ENCODE data around the gene GOLGA2.

GOLGA2 gene

DNA sequence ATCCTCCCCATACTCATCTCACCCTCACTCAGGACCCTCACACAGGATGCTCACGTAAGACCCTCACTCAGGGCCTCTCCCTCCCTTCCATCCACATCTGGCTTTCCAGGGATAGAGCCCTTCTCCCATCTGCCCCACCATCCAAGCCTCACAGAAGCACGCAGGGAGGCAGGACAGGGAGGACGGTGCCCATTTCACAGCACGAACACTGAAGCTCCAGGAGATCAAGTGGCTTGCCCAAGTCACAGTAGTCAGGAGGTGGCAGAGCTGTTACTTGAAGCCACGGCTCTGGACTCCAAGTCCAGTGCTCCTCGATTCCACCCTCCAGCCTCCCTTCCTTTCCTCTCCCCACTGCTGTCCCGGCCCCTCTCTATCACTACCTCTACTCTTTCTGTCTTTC is 50.9 kb downstream of the GOLGA2 start:
- H3K4me3 ChIP-seq (ENCODE audit: low read depth in 1 of 2, low read length in 2 of 2), result no peak overlapping the region
- H3K27me3 ChIP-seq (ENCODE audit: control insufficient read depth in 1 of 2, insufficient read depth in 2 of 2, low read length in 2 of 2), result no peaks in the 10 kb centered on the region
- H3K27ac ChIP-seq (ENCODE audit: low read depth, low read length), result no peak overlapping the region
- H3K9ac ChIP-seq (ENCODE audit: low read depth in 1 of 2, low read length in 2 of 2), result no peak overlapping the region
- no peaks in the 10 kb centered on the region for H3K9me3 ChIP-seq (ENCODE audit: control insufficient read depth in 1 of 2, low read length in 2 of 2)
- H3K36me3 ChIP-seq (ENCODE audit: control insufficient read depth in 1 of 2, insufficient read depth in 2 of 2, low read length in 2 of 2), result no peaks in the 10 kb centered on the region
- no peaks in the 10 kb centered on the region for H3K4me1 ChIP-seq (ENCODE audit: control insufficient read depth in 1 of 2, insufficient read depth in 2 of 2, low read length in 2 of 2)

- H3K27ac ChIP-seq (ENCODE audit: low read depth, low read length), result no peak overlapping the region
- H3K27me3 ChIP-seq (ENCODE audit: control insufficient read depth in 1 of 2, insufficient read depth in 2 of 2, low read length in 2 of 2), result no peaks in the 10 kb centered on the region
- no peaks in the 10 kb centered on the region for H3K9me3 ChIP-seq (ENCODE audit: control insufficient read depth in 1 of 2, low read length in 2 of 2)
- no peak overlapping the region for H3K4me3 ChIP-seq (ENCODE audit: low read depth in 1 of 2, low read length in 2 of 2)
- no peaks in the 10 kb centered on the region for H3K36me3 ChIP-seq (ENCODE audit: control insufficient read depth in 1 of 2, insufficient read depth in 2 of 2, low read length in 2 of 2)
- peaks cover 3 to 7% of the 10 kb centered on the region in 2 donors for H3K4me1 ChIP-seq (ENCODE audit: control insufficient read depth in 1 of 2, insufficient read depth in 2 of 2, low read length in 2 of 2)
- H3K9ac ChIP-seq (ENCODE audit: low read depth in 1 of 2, low read length in 2 of 2), result no peak overlapping the region
Observed at GRCh38 chr9:128222880-128223670, 52.7 kb downstream of the GOLGA2 start.

- H3K27me3 ChIP-seq (ENCODE audit: control insufficient read depth in 1 of 2, insufficient read depth in 2 of 2, low read length in 2 of 2), result no peaks in the 10 kb centered on the region
- no peaks in the 10 kb centered on the region for H3K36me3 ChIP-seq (ENCODE audit: control insufficient read depth in 1 of 2, insufficient read depth in 2 of 2, low read length in 2 of 2)
- H3K4me3 ChIP-seq (ENCODE audit: low read depth in 1 of 2, low read length in 2 of 2), result no peak overlapping the region
- H3K4me1 ChIP-seq (ENCODE audit: control insufficient read depth in 1 of 2, insufficient read depth in 2 of 2, low read length in 2 of 2), result peaks cover 8 to 11% of the 10 kb centered on the region in 2 donors
- H3K27ac ChIP-seq (ENCODE audit: low read depth, low read length), result no peak overlapping the region
- H3K9me3 ChIP-seq (ENCODE audit: control insufficient read depth in 1 of 2, low read length in 2 of 2), result no peaks in the 10 kb centered on the region
- no peak overlapping the region for H3K9ac ChIP-seq (ENCODE audit: low read depth in 1 of 2, low read length in 2 of 2)
Observed at GRCh38 chr9:128222026-128222425, 53.8 kb downstream of the GOLGA2 start.

DNA sequence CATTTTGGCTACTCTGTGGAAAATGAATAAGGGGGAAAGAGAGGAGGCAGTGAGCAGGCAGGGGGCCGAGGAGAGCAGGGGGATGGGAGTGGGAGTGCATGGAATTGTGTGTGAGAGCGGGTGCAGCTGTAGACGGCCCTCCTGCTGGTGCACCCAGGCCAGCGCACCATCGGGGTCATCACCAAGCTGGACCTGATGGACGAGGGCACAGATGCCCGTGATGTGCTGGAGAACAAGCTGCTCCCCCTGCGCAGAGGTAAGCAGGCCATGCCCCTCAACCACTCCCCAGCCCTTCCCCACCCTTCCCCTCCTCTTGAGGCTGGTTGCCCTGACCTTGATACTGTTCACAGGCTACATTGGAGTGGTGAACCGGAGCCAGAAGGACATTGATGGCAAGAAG is 56.0 kb downstream of the GOLGA2 start:
- no peak overlapping the region for H3K9ac ChIP-seq (ENCODE audit: low read depth in 1 of 2, low read length in 2 of 2)
- H3K4me1 ChIP-seq (ENCODE audit: control insufficient read depth in 1 of 2, insufficient read depth in 2 of 2, low read length in 2 of 2), result peaks cover 8 to 11% of the 10 kb centered on the region in 2 donors
- H3K36me3 ChIP-seq (ENCODE audit: control insufficient read depth in 1 of 2, insufficient read depth in 2 of 2, low read length in 2 of 2), result no peaks in the 10 kb centered on the region
- no peak overlapping the region for H3K27ac ChIP-seq (ENCODE audit: low read depth, low read length)
- H3K4me3 ChIP-seq (ENCODE audit: low read depth in 1 of 2, low read length in 2 of 2), result no peak overlapping the region
- H3K27me3 ChIP-seq (ENCODE audit: control insufficient read depth in 1 of 2, insufficient read depth in 2 of 2, low read length in 2 of 2), result no peaks in the 10 kb centered on the region
- H3K9me3 ChIP-seq (ENCODE audit: control insufficient read depth in 1 of 2, low read length in 2 of 2), result no peaks in the 10 kb centered on the region

DNA sequence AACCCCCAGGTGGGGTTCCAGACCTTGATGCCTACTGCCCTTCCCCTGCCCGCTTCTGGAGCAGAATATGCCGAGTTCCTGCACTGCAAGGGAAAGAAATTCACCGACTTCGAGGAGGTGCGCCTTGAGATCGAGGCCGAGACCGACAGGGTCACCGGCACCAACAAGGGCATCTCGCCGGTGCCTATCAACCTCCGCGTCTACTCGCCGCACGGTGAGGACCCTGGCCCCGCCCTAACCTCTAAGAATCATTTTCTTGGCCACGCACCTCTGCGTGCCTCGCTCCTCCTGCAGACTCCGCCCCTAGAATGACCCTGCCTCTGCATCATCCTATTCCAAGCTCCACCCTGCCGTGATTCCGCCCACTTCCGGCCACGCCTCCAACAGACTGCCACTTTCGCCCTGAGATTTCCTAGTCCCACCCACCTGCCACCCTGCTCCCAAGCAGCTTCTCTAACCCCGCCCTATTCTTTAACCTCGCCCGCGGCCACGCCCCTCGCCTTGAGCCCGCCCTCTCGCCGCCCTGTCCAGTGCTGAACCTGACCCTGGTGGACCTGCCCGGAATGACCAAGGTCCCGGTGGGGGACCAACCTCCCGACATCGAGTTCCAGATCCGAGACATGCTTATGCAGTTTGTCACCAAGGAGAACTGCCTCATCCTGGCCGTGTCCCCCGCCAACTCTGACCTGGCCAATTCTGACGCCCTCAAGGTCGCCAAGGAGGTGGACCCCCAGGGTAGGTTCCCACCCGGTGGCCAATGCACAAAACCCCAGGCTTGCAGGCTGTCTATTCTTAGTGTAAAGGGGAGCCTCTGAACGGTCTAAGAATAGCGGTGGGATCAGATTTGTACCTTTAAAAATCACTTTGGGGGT is 57.1 kb downstream of the GOLGA2 start:
- no peaks in the 10 kb centered on the region for H3K9me3 ChIP-seq (ENCODE audit: control insufficient read depth in 1 of 2, low read length in 2 of 2)
- no peaks in the 10 kb centered on the region for H3K36me3 ChIP-seq (ENCODE audit: control insufficient read depth in 1 of 2, insufficient read depth in 2 of 2, low read length in 2 of 2)
- peaks cover 8 to 11% of the 10 kb centered on the region in 2 donors for H3K4me1 ChIP-seq (ENCODE audit: control insufficient read depth in 1 of 2, insufficient read depth in 2 of 2, low read length in 2 of 2)
- peak overlapping the region; percentile 58 to 61 for H3K9ac ChIP-seq (ENCODE audit: low read depth in 1 of 2, low read length in 2 of 2)
- peak overlapping the region; percentile 71 to 75 for H3K4me3 ChIP-seq (ENCODE audit: low read depth in 1 of 2, low read length in 2 of 2)
- no peak overlapping the region for H3K27ac ChIP-seq (ENCODE audit: low read depth, low read length)
- H3K27me3 ChIP-seq (ENCODE audit: control insufficient read depth in 1 of 2, insufficient read depth in 2 of 2, low read length in 2 of 2), result no peaks in the 10 kb centered on the region

GRCh38 chr9:128218172-128218517 is 57.7 kb downstream of the GOLGA2 start:
- H3K4me3 ChIP-seq (ENCODE audit: low read depth in 1 of 2, low read length in 2 of 2), result peak overlapping the region; percentile 71 to 75
- H3K4me1 ChIP-seq (ENCODE audit: control insufficient read depth in 1 of 2, insufficient read depth in 2 of 2, low read length in 2 of 2), result peaks cover 8 to 11% of the 10 kb centered on the region in 2 donors
- no peaks in the 10 kb centered on the region for H3K36me3 ChIP-seq (ENCODE audit: control insufficient read depth in 1 of 2, insufficient read depth in 2 of 2, low read length in 2 of 2)
- H3K27ac ChIP-seq (ENCODE audit: low read depth, low read length), result no peak overlapping the region
- no peaks in the 10 kb centered on the region for H3K27me3 ChIP-seq (ENCODE audit: control insufficient read depth in 1 of 2, insufficient read depth in 2 of 2, low read length in 2 of 2)
- peak overlapping the region; percentile 58 to 61 for H3K9ac ChIP-seq (ENCODE audit: low read depth in 1 of 2, low read length in 2 of 2)
- no peaks in the 10 kb centered on the region for H3K9me3 ChIP-seq (ENCODE audit: control insufficient read depth in 1 of 2, low read length in 2 of 2)

GRCh38 chr9:128216781-128217553 is 58.8 kb downstream of the GOLGA2 start:
- Histone ChIP-seq H3K36me3 (ENCODE audit: control insufficient read depth in 1 of 2, insufficient read depth in 2 of 2, low read length in 2 of 2) (no peaks in the 10 kb centered on the region), H3K4me1 (ENCODE audit: control insufficient read depth in 1 of 2, insufficient read depth in 2 of 2, low read length in 2 of 2) (peaks cover 10 to 15% of the 10 kb centered on the region in 2 donors), H3K27ac (ENCODE audit: low read depth, low read length) (no peak overlapping the region), H3K9me3 (ENCODE audit: control insufficient read depth in 1 of 2, low read length in 2 of 2) (no peaks in the 10 kb centered on the region), H3K27me3 (ENCODE audit: control insufficient read depth in 1 of 2, insufficient read depth in 2 of 2, low read length in 2 of 2) (no peaks in the 10 kb centered on the region), H3K4me3 (ENCODE audit: low read depth in 1 of 2, low read length in 2 of 2) (no peak overlapping the region), H3K9ac (ENCODE audit: low read depth in 1 of 2, low read length in 2 of 2) (no peak overlapping the region)

- H3K9me3 ChIP-seq (ENCODE audit: control insufficient read depth in 1 of 2, low read length in 2 of 2), result no peaks in the 10 kb centered on the region
- H3K36me3 ChIP-seq (ENCODE audit: control insufficient read depth in 1 of 2, insufficient read depth in 2 of 2, low read length in 2 of 2), result no peaks in the 10 kb centered on the region
- no peak overlapping the region for H3K9ac ChIP-seq (ENCODE audit: low read depth in 1 of 2, low read length in 2 of 2)
- H3K27ac ChIP-seq (ENCODE audit: low read depth, low read length), result no peak overlapping the region
- peaks cover 20 to 24% of the 10 kb centered on the region in 2 donors for H3K4me1 ChIP-seq (ENCODE audit: control insufficient read depth in 1 of 2, insufficient read depth in 2 of 2, low read length in 2 of 2)
- H3K27me3 ChIP-seq (ENCODE audit: control insufficient read depth in 1 of 2, insufficient read depth in 2 of 2, low read length in 2 of 2), result no peaks in the 10 kb centered on the region
- no peak overlapping the region for H3K4me3 ChIP-seq (ENCODE audit: low read depth in 1 of 2, low read length in 2 of 2)
Observed at GRCh38 chr9:128215491-128216409, 60.1 kb downstream of the GOLGA2 start.
